Adrenal gland (tissue), 12 donors: ENCODE data around the gene GDAP1L1. TPM values are rescaled to one million over a fixed set of nuclear protein-coding genes. Genes with fewer than 3 reads are reported as not detected.
A peak's percentile ranks its signal among the peaks of the same experiment; 100 is the strongest.

Source experiments
- DNase-seq, 7 donors: peaks; one replicate each; pipeline ENCODE4 v3.0.0-alpha.2; 2019 to 2020
- H3K27ac ChIP-seq, 5 donors: fragments of 200-600 bp; sonication (generic) in 4 of 5; 1 replicate in 3 of 5; 2 replicates in 2 of 5; pipeline versions ENCODE4 v1.5.1 to v1.8.0; 2016 to 2020; ENCODE audit warnings: mild to moderate bottlenecking in 1 of 5
- H3K27me3 ChIP-seq: fragments of 200-600 bp; 2 replicates; pipeline ENCODE4 v1.8.0; 2021
- H3K36me3 ChIP-seq, 2 donors: fragments of 200-600 bp; replicated peaks in 1 of 2; 1 replicate in 1 of 2; 2 replicates in 1 of 2; pipeline versions ENCODE4 v1.5.1 to v1.8.0; 2018 to 2022
- H3K4me1 ChIP-seq, 2 donors: fragments of 200-600 bp; replicated peaks in 1 of 2; 1 replicate in 1 of 2; 2 replicates in 1 of 2; pipeline versions ENCODE4 v1.5.1 to v1.8.0; 2018 to 2021
- H3K4me3 ChIP-seq, 4 donors: fragments of 200-600 bp; sonication (generic) in 3 of 4; one replicate each; pipeline ENCODE4 v1.5.1; 2016 to 2018
- H3K9me3 ChIP-seq, 3 donors: fragments of 200-600 bp; sonication (generic) in 1 of 3; replicated peaks in 1 of 3; 1 replicate in 2 of 3; 2 replicates in 1 of 3; pipeline versions ENCODE4 v1.5.1 to v1.8.0; 2016 to 2021
- POLR2A ChIP-seq, 2 donors: fragments of 450-650 bp; IDR thresholded peaks; one replicate each; pipeline ENCODE4 v1.6.1; 2017; ENCODE audit warnings: antibody characterized with exemption in 2 of 2, mild to moderate bottlenecking in 2 of 2, moderate library complexity in 1 of 2
- WGBS, 4 donors: extraction: QIAGEN DNeasy Blood & Tissue Kit in 2 of 4; methylation state at CpG; one replicate each; pipeline versions ENCODE4 v1.1.5 to v1.1.7; 2013 to 2017; 5-methylcytosine and 5-hydroxymethylcytosine counted together
- intact Hi-C, 2 donors: fragments of 100-400 bp; cut with DNase I; formaldehyde crosslinking; loops; one replicate each; pipeline versions ENCODE4 v1.14.1 to v1.15.0; 2022 to 2023
- polyA plus RNA-seq, 3 donors: library from polyadenylated mRNA; stranded (reverse); fragments of 200-250 nt in 2 of 3; fragments of 350-450 nt in 1 of 3; fragmentation: Illumina TruSeq in 1 of 3; extraction: RNeasy Lipid Tissue Mini Kit (QIAGEN cat#74804) in 1 of 3; gene quantifications; one replicate each; pipeline ENCODE4 v1.2.3, GENCODE V29; 2013 to 2014
- total RNA-seq, 9 donors: library from RNA; depleted of rRNA in 4 of 9; stranded (reverse); fragments of >200 nt in 4 of 9; fragments of 120-200 nt in 1 of 9; fragmentation: NEBNext Ultra II Directional in 1 of 9; extraction: Animal tissue kit (Norgen Biotek cat#: 25700) in 1 of 9; gene quantifications; one replicate each; pipeline versions ENCODE4 v1.1.0 to v1.2.4, GENCODE V29; 2013 to 2023
- TF ChIP-seq, protein P1 (sequence below), 6 experiments: fragments of 450-650 bp in 4 of 6; fragments of 200-600 bp in 2 of 6; sonication (generic) in 1 of 6; IDR thresholded peaks; 1 replicate in 5 of 6; 2 replicates in 1 of 6; pipeline versions ENCODE4 v1.5.1 to v1.8.0; 2016 to 2021; ENCODE audit warnings: antibody characterized with exemption in 6 of 6, mild to moderate bottlenecking in 2 of 6, moderate library complexity in 1 of 6
- donor health status: healthy with polysubstance abuse.
- donor health status: Bipolar disorder and iron deficiency.
- donor health status: DM: yes; HTN: yes; CAD: no.
- donor health status: DM: no; HTN: no; CAD: no.
- donor health status: DM: no; HTN: no; CAD: no.
- donor health status: DM: yes; HTN: yes; CAD: no.

GDAP1L1 gene
- total and polyA plus RNA-seq, 12 donors = 0.51 to 8.0 (median 1.4) TPM

GRCh38 chr20:44284032-44284431, 36.9 kb downstream of the GDAP1L1 start:
- no peaks in the 10 kb centered on the region for H3K27me3 ChIP-seq
- TF ChIP-seq, protein P1, sequence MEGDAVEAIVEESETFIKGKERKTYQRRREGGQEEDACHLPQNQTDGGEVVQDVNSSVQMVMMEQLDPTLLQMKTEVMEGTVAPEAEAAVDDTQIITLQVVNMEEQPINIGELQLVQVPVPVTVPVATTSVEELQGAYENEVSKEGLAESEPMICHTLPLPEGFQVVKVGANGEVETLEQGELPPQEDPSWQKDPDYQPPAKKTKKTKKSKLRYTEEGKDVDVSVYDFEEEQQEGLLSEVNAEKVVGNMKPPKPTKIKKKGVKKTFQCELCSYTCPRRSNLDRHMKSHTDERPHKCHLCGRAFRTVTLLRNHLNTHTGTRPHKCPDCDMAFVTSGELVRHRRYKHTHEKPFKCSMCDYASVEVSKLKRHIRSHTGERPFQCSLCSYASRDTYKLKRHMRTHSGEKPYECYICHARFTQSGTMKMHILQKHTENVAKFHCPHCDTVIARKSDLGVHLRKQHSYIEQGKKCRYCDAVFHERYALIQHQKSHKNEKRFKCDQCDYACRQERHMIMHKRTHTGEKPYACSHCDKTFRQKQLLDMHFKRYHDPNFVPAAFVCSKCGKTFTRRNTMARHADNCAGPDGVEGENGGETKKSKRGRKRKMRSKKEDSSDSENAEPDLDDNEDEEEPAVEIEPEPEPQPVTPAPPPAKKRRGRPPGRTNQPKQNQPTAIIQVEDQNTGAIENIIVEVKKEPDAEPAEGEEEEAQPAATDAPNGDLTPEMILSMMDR (IDR thresholded peaks at IDR 0.05) = no peak
- TF ChIP-seq POLR2A (IDR thresholded peaks at IDR 0.05) = no peak
- no peaks in the 10 kb centered on the region for H3K4me1 ChIP-seq
- no peaks in the 10 kb centered on the region for H3K9me3 ChIP-seq
- H3K36me3 ChIP-seq = no peaks in the 10 kb centered on the region
- H3K27ac ChIP-seq = no peak overlapping the region
- no peak overlapping the region for H3K4me3 ChIP-seq
- DNase-seq = no peak
- intact Hi-C loops = no loop called here
- WGBS, 4 donors = 83 to 94% (median 86%) methylated on average over 1 of the region's 1 CpG

GRCh38 chr20:44287272-44288097, 40.4 kb downstream of the GDAP1L1 start:
- H3K4me3 ChIP-seq = no peak overlapping the region
- intact Hi-C loops = no loop called here
- H3K36me3 ChIP-seq = no peaks in the 10 kb centered on the region
- H3K27ac ChIP-seq = peak overlapping the region in 1 of 5 donors; percentile 21
- H3K9me3 ChIP-seq = no peaks in the 10 kb centered on the region
- DNase-seq = peak; percentile 28 to 67 (median 48)
- H3K27me3 ChIP-seq = no peaks in the 10 kb centered on the region
- H3K4me1 ChIP-seq = no peaks in the 10 kb centered on the region
- 56 to 64% (median 62%) methylated on average over 5 of the region's 5 CpGs for WGBS, 4 donors
- TF ChIP-seq, protein P1 (IDR thresholded peaks at IDR 0.05) = no peak
- TF ChIP-seq POLR2A (IDR thresholded peaks at IDR 0.05) = no peak

DNA sequence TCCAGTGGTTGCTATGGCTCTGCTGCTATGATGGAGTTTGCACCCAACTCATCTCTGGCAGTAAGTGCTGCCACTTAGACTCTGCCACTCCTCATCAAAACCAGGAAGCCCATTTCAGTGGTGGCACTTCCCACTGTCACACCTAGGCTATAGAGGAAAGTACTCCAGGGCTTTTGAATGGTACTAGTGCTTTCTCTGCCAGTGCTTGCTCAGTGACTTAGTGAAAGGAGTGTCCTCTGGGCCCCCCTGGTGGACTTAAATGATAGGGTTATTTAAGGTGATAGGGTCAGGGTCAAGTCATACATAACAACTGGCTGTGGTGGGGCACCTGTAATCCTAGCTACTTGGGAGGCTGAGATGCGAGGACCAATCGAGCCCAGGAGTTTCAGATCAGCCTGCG, 41.1 kb downstream of the GDAP1L1 start:
- no peak overlapping the region for H3K4me3 ChIP-seq
- no peak for DNase-seq
- no peaks in the 10 kb centered on the region for H3K36me3 ChIP-seq
- no peaks in the 10 kb centered on the region for H3K27me3 ChIP-seq
- no peaks in the 10 kb centered on the region for H3K4me1 ChIP-seq
- 94 to 98% (median 97%) methylated on average over 3 of the region's 3 CpGs for WGBS, 4 donors
- H3K9me3 ChIP-seq = no peaks in the 10 kb centered on the region
- TF ChIP-seq, protein P1 (IDR thresholded peaks at IDR 0.05) = no peak
- no peak for TF ChIP-seq POLR2A (IDR thresholded peaks at IDR 0.05)
- H3K27ac ChIP-seq = no peak overlapping the region
- intact Hi-C loops = no loop called here

DNA sequence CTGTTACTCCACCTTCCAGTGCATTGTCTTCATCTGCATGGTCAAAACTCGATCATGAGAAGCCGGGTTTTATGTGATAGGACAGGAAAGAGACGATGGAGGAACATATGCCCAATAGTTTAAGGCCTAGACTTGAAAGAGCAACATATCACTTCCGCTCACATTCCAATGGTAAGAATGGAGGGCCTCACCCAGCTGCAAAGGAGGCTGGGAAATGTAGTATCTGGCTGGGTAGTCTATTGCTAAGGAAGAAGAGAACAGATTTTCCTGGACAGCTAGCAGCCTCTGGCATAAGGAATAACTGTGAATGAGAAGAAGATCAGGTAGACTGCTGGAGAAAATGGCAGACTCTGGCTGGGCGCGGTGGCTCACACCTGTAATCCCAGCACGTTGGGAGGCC, 44.6 kb downstream of the GDAP1L1 start:
- Histone ChIP-seq H3K9me3 (no peaks in the 10 kb centered on the region), H3K4me3 (no peak overlapping the region), H3K4me1 (peaks cover 0 to 4% of the 10 kb centered on the region in 2 donors), H3K36me3 (no peaks in the 10 kb centered on the region), H3K27me3 (no peaks in the 10 kb centered on the region), H3K27ac (no peak overlapping the region)
- TF ChIP-seq POLR2A (IDR thresholded peaks at IDR 0.05) = no peak
- TF ChIP-seq, protein P1 (IDR thresholded peaks at IDR 0.05) = no peak
- intact Hi-C loops = no loop called here
- no peak for DNase-seq
- 94 to 96% (median 95%) methylated on average over 7 of the region's 7 CpGs for WGBS, 4 donors
